PFSK-1 (cell line): ENCODE results near the gene EVI5.

Experiments used
- FOXP2 ChIP-seq: optimal IDR thresholded peaks from 2 replicates; pipeline ENCODE3; 2011; ENCODE audit warnings: borderline replicate concordance, control low read depth, inconsistent platforms; ENCODE audit not compliant: insufficient read depth; ENCODE audit errors: extremely low read length, extremely low read depth
- POLR2AphosphoS5 ChIP-seq: IDR thresholded peaks from 2 replicates; pipeline ENCODE4 v1.6.1; 2012; ENCODE audit warnings: low read depth, mild to moderate bottlenecking, control low read depth, low read length, moderate library complexity
- SIN3A ChIP-seq: IDR thresholded peaks from 2 replicates; pipeline ENCODE4 v1.6.1; 2012; ENCODE audit warnings: mild to moderate bottlenecking, low read length, moderate library complexity, borderline replicate concordance; ENCODE audit not compliant: insufficient read depth
- TAF1 ChIP-seq: IDR thresholded peaks from 2 replicates; pipeline ENCODE4 v1.6.1; 2012; ENCODE audit warnings: low read length, control low read depth, borderline replicate concordance; ENCODE audit not compliant: insufficient read depth
- TF ChIP-seq, protein P1 (sequence below), 2 experiments: IDR thresholded peaks; 2 replicates each; pipeline versions ENCODE4 v1.6.1 to v1.8.0; 2011 to 2012; ENCODE audit warnings: low read depth in 2 of 2, low read length in 2 of 2, control low read depth in 1 of 2, inconsistent platforms in 1 of 2, mild to moderate bottlenecking in 1 of 2, moderate library complexity in 1 of 2; ENCODE audit not compliant: insufficient read depth in 1 of 2

DNA sequence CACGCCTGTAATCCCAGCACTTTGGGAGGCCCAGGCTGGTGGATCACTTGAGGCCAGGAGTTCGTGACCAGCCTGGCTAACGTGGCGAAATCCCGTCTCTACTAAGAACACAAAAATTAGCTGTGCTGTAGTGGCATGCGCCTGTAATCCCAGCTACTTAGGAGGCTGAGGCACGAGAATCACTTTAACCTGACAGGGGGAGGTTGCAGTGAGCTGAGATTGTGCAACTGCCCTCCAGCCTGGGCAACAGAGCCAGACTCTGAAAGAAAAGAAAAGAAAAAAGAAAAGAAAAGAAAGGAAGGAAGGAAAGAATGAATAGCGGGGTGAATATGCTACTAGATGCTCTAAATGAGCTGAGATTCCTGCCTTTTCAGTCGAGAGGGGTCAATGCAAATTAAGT, 305.3 kb downstream of the EVI5 start:
- TF ChIP-seq SIN3A: no peak
- no peak for TF ChIP-seq POLR2AphosphoS5
- no peak for TF ChIP-seq TAF1
- no peak for TF ChIP-seq FOXP2
- TF ChIP-seq, protein P1, sequence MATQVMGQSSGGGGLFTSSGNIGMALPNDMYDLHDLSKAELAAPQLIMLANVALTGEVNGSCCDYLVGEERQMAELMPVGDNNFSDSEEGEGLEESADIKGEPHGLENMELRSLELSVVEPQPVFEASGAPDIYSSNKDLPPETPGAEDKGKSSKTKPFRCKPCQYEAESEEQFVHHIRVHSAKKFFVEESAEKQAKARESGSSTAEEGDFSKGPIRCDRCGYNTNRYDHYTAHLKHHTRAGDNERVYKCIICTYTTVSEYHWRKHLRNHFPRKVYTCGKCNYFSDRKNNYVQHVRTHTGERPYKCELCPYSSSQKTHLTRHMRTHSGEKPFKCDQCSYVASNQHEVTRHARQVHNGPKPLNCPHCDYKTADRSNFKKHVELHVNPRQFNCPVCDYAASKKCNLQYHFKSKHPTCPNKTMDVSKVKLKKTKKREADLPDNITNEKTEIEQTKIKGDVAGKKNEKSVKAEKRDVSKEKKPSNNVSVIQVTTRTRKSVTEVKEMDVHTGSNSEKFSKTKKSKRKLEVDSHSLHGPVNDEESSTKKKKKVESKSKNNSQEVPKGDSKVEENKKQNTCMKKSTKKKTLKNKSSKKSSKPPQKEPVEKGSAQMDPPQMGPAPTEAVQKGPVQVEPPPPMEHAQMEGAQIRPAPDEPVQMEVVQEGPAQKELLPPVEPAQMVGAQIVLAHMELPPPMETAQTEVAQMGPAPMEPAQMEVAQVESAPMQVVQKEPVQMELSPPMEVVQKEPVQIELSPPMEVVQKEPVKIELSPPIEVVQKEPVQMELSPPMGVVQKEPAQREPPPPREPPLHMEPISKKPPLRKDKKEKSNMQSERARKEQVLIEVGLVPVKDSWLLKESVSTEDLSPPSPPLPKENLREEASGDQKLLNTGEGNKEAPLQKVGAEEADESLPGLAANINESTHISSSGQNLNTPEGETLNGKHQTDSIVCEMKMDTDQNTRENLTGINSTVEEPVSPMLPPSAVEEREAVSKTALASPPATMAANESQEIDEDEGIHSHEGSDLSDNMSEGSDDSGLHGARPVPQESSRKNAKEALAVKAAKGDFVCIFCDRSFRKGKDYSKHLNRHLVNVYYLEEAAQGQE (IDR thresholded peaks at IDR 0.05; ENCODE audit: insufficient read depth in 1 of 2, low read depth in 2 of 2, low read length in 2 of 2): no peak
